ENCODE measurements around the gene PODXL2. TPM values are rescaled to one million over a fixed set of nuclear protein-coding genes. Genes with fewer than 3 reads are reported as not detected.

Gene PODXL2
- total and polyA plus RNA-seq, 2 experiments from 2014 or later: 18.4 to 57.6 TPM

DNA sequence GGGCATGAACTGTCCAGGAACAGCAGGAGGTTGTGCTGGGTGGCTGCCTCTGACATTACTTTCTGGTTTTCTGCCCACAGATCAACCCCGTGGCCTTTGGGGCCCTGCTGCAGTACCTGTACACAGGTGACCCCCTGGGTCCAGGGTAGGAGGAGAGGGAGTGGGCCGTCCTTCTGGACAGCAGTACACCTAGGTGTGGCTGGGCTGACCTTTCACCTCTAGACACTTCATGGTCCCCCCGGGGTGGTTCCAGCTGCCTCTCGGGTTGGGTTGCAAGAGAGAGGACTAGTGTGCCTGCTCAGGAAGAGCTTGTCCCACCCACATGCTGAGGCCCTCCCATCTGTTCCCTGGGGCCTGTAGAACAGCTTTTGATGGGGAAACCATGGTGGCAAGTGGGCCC, 47.5 kb downstream of the PODXL2 start (continued):
- no peak for TF ChIP-seq ZNF462 (CRISPR knock-in tag; IDR thresholded peaks at IDR 0.05)
- TF ChIP-seq ZNF114 (CRISPR knock-in tag; IDR thresholded peaks at IDR 0.05): no peak
- no peak for TF ChIP-seq NANOG (IDR thresholded peaks at IDR 0.05; ENCODE audit: borderline replicate concordance)
- no peak for TF ChIP-seq EZH2phosphoT487 (IDR thresholded peaks at IDR 0.05; ENCODE audit: unreplicated experiment)
- TF ChIP-seq JUNB (IDR thresholded peaks at IDR 0.05; ENCODE audit: unreplicated experiment): no peak
- no peak for TF ChIP-seq ZNF331 (CRISPR knock-in tag; IDR thresholded peaks at IDR 0.05; ENCODE audit: low read depth)
- TF ChIP-seq, protein P1, sequence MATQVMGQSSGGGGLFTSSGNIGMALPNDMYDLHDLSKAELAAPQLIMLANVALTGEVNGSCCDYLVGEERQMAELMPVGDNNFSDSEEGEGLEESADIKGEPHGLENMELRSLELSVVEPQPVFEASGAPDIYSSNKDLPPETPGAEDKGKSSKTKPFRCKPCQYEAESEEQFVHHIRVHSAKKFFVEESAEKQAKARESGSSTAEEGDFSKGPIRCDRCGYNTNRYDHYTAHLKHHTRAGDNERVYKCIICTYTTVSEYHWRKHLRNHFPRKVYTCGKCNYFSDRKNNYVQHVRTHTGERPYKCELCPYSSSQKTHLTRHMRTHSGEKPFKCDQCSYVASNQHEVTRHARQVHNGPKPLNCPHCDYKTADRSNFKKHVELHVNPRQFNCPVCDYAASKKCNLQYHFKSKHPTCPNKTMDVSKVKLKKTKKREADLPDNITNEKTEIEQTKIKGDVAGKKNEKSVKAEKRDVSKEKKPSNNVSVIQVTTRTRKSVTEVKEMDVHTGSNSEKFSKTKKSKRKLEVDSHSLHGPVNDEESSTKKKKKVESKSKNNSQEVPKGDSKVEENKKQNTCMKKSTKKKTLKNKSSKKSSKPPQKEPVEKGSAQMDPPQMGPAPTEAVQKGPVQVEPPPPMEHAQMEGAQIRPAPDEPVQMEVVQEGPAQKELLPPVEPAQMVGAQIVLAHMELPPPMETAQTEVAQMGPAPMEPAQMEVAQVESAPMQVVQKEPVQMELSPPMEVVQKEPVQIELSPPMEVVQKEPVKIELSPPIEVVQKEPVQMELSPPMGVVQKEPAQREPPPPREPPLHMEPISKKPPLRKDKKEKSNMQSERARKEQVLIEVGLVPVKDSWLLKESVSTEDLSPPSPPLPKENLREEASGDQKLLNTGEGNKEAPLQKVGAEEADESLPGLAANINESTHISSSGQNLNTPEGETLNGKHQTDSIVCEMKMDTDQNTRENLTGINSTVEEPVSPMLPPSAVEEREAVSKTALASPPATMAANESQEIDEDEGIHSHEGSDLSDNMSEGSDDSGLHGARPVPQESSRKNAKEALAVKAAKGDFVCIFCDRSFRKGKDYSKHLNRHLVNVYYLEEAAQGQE (IDR thresholded peaks at IDR 0.05; ENCODE audit: unreplicated experiment): no peak
